ENCODE measurements around the gene NRCAM.

DNA sequence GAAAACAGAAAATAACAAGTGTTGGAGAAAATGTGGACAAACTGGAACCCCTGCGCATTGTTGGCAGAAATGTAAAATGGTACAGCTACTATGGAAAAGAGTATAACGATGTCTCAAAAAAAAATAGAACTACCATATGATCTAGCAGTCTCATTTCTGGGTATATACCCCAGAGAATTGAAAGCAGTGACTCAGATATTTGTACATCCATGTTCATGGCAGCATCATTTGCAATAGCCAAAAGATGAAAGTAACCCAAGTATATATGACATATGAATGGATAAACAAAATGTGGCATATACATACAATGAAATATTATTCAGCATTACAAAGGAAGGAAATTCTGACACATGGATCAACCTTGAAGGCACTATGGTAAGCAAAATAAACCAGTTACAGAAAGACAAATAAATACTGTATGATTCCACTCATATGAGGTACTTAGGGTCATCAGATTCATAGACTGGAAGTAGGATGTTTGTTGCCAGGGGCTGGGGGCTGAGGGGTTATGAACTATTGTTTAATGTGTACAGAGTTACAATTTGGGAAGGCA is 4.9 kb downstream of the NRCAM start:
- TF ChIP-seq, protein P1, sequence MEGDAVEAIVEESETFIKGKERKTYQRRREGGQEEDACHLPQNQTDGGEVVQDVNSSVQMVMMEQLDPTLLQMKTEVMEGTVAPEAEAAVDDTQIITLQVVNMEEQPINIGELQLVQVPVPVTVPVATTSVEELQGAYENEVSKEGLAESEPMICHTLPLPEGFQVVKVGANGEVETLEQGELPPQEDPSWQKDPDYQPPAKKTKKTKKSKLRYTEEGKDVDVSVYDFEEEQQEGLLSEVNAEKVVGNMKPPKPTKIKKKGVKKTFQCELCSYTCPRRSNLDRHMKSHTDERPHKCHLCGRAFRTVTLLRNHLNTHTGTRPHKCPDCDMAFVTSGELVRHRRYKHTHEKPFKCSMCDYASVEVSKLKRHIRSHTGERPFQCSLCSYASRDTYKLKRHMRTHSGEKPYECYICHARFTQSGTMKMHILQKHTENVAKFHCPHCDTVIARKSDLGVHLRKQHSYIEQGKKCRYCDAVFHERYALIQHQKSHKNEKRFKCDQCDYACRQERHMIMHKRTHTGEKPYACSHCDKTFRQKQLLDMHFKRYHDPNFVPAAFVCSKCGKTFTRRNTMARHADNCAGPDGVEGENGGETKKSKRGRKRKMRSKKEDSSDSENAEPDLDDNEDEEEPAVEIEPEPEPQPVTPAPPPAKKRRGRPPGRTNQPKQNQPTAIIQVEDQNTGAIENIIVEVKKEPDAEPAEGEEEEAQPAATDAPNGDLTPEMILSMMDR (conservative IDR thresholded peaks at IDR 0.05; ENCODE audit: low read depth, low read length) = no peak
- TF ChIP-seq EZH2 (IDR thresholded peaks at IDR 0.05; ENCODE audit: borderline replicate concordance, low read depth, low read length, poor library complexity, severe bottlenecking) = no peak

All from A673 (cell line).